Measurements from ENCODE around the gene PLS3. TPM values are rescaled to one million over a fixed set of nuclear protein-coding genes. Genes with fewer than 3 reads are reported as not detected.

Gene PLS3
- total RNA-seq, 1 experiment from 2014 or later = 96.7 TPM

- Mint-ChIP-seq H3K36me3 (peaks cover 3% of the 10 kb centered on the region; the same call in 1 of the 2 replicates), H3K9me3 (no peaks in the 10 kb centered on the region), H3K27ac (no peak overlapping the region), H3K27me3 (ENCODE audit: low read depth) (no peaks in the 10 kb centered on the region), H3K4me1 (peaks cover 17% of the 10 kb centered on the region; the same call in 1 of the 2 replicates), H3K4me3 (no peak overlapping the region)
- ChIA-PET POLR2A (no interaction called here), CTCF (no interaction called here)
- ATAC-seq (no peak), DNase-seq (ENCODE audit: low spot score) (no peak)
- no peak for TF ChIP-seq JUN (CRISPR knock-in tag; IDR thresholded peaks at IDR 0.05)
- no peak for TF ChIP-seq KAT7 (CRISPR knock-in tag; IDR thresholded peaks at IDR 0.05; ENCODE audit: borderline replicate concordance)
- no peak for TF ChIP-seq ZNF512 (CRISPR knock-in tag; IDR thresholded peaks at IDR 0.05; ENCODE audit: borderline replicate concordance)
- no peak for TF ChIP-seq EMX1 (CRISPR knock-in tag; IDR thresholded peaks at IDR 0.05)
- TF ChIP-seq TEAD1 (CRISPR knock-in tag; IDR thresholded peaks at IDR 0.05) = no peak
- no peak for TF ChIP-seq TCF7 (CRISPR knock-in tag; IDR thresholded peaks at IDR 0.05; ENCODE audit: low read depth)
- TF ChIP-seq ZMAT4 (CRISPR knock-in tag; IDR thresholded peaks at IDR 0.05) = no peak
- TF ChIP-seq MYBL2 (CRISPR knock-in tag; IDR thresholded peaks at IDR 0.05) = no peak
Measured at GRCh38 chrX:115564243-115564642, 3.3 kb downstream of the PLS3 start.

GRCh38 chrX:115565888-115566287 is 4.9 kb downstream of the PLS3 start:
- H3K27ac Mint-ChIP-seq = no peak overlapping the region
- no peaks in the 10 kb centered on the region for H3K27me3 Mint-ChIP-seq (ENCODE audit: low read depth)
- no peak overlapping the region for H3K4me3 Mint-ChIP-seq

More at GRCh38 chrX:115565888-115566287, 4.9 kb downstream of the PLS3 start:
- Mint-ChIP-seq H3K4me1 (peaks cover 9% of the 10 kb centered on the region; the same call in 1 of the 2 replicates), H3K36me3 (peaks cover 3% of the 10 kb centered on the region; the same call in 1 of the 2 replicates), H3K9me3 (no peaks in the 10 kb centered on the region)
- POLR2A ChIA-PET = no interaction called here
- TF ChIP-seq HMGXB4 (CRISPR knock-in tag; IDR thresholded peaks at IDR 0.05) (no peak), ZNF219 (CRISPR knock-in tag; IDR thresholded peaks at IDR 0.05; ENCODE audit: borderline replicate concordance) (no peak), FOXP1 (CRISPR knock-in tag; IDR thresholded peaks at IDR 0.05; ENCODE audit: borderline replicate concordance) (no peak), ATF1 (CRISPR knock-in tag; IDR thresholded peaks at IDR 0.05) (no peak), CDX4 (CRISPR knock-in tag; IDR thresholded peaks at IDR 0.05; ENCODE audit: borderline replicate concordance) (no peak), ATF2 (CRISPR knock-in tag; IDR thresholded peaks at IDR 0.05; ENCODE audit: borderline replicate concordance, low read depth) (no peak), GTF2I (CRISPR knock-in tag; conservative IDR thresholded peaks at IDR 0.05) (no peak), FOXP4 (CRISPR knock-in tag; IDR thresholded peaks at IDR 0.05) (no peak)
- DNase-seq (ENCODE audit: low spot score) = no peak
- ATAC-seq = no peak
- CTCF ChIA-PET = no interaction called here

All from WTC11 (cell line).